HepG2 (cell line): ENCODE measurements around the gene BIRC5. TPM values are rescaled to one million over a fixed set of nuclear protein-coding genes. Genes with fewer than 3 reads are reported as not detected.

ENCODE experiments used
- RBM22 ChIP-seq: fragments of 200-400 bp; formaldehyde crosslinking; optimal IDR thresholded peaks from 2 replicates; pipeline ENCODE3; 2017; ENCODE audit warnings: mild to moderate bottlenecking, low read length, moderate library complexity
- RCOR2 ChIP-seq: IDR thresholded peaks from 2 replicates; pipeline ENCODE4 v1.6.1; 2016; ENCODE audit warnings: missing biosample characterization, missing genetic modification reagents
- SRF ChIP-seq: IDR thresholded peaks from 2 replicates; pipeline ENCODE4 v1.6.1; 2011; ENCODE audit warnings: mild to moderate bottlenecking, low read depth, low read length, moderate library complexity
- ZNF205 ChIP-seq: IDR thresholded peaks from 2 replicates; pipeline ENCODE4 v1.6.1; 2018; ENCODE audit warnings: missing biosample characterization, missing genetic modification reagents
- polyA plus RNA-seq, 8 experiments: library from polyadenylated mRNA; depleted of rRNA in 3 of 8; stranded (reverse) in 7 of 8; unstranded in 1 of 8; fragments of >200 nt; fragmentation: Illumina TruSeq in 4 of 8; extraction: Trizol in 4 of 8; gene quantifications; 2 replicates each; pipeline versions ENCODE4 v1.2.1 to v1.2.3, GENCODE V29; 2011 to 2016; ENCODE audit warnings: low read depth in 4 of 8, missing spikeins in 1 of 8, mixed read lengths in 1 of 8; ENCODE audit not compliant: insufficient read depth in 1 of 8
- total RNA-seq, 5 experiments: library from RNA; depleted of rRNA; stranded (reverse); fragments of >200 nt; fragmentation: Illumina TruSeq; extraction: Trizol; gene quantifications; 2 replicates each; pipeline ENCODE4 v1.2.3, GENCODE V29; 2016; ENCODE audit warnings: low read depth in 1 of 5
- TF ChIP-seq, protein P1 (sequence below): sonication (generic); formaldehyde crosslinking; IDR thresholded peaks from 2 replicates; pipeline ENCODE4 v1.4.0; 2020; ENCODE audit warnings: mild to moderate bottlenecking, missing genetic modification reagents, borderline replicate concordance
- TF ChIP-seq, protein P2 (sequence below): sonication (generic); formaldehyde crosslinking; IDR thresholded peaks from 2 replicates; pipeline ENCODE4 v1.9.0; 2022; ENCODE audit warnings: missing genetic modification reagents, mild to moderate bottlenecking, borderline replicate concordance
- TF ChIP-seq, protein P3 (sequence below): sonication (generic); formaldehyde crosslinking; conservative IDR thresholded peaks from 2 replicates; pipeline ENCODE4 v1.8.0; 2022; ENCODE audit warnings: mild to moderate bottlenecking, moderate library complexity, missing genetic modification reagents
- TF ChIP-seq, protein P4 (sequence below): sonication (generic); formaldehyde crosslinking; IDR thresholded peaks from 2 replicates; pipeline ENCODE4 v1.4.0; 2020; ENCODE audit warnings: mild to moderate bottlenecking, missing genetic modification reagents
- TF ChIP-seq, protein P5 (sequence below): sonication (generic); formaldehyde crosslinking; IDR thresholded peaks from 2 replicates; pipeline ENCODE4 v1.8.1; 2023; ENCODE audit warnings: mild to moderate bottlenecking, missing genetic modification reagents

BIRC5 gene
- total and polyA plus RNA-seq, 2 of the 13 experiments (the other 11 are each of a cell fraction or from before 2014, with no cell fraction given): 30.3 to 135 TPM

DNA sequence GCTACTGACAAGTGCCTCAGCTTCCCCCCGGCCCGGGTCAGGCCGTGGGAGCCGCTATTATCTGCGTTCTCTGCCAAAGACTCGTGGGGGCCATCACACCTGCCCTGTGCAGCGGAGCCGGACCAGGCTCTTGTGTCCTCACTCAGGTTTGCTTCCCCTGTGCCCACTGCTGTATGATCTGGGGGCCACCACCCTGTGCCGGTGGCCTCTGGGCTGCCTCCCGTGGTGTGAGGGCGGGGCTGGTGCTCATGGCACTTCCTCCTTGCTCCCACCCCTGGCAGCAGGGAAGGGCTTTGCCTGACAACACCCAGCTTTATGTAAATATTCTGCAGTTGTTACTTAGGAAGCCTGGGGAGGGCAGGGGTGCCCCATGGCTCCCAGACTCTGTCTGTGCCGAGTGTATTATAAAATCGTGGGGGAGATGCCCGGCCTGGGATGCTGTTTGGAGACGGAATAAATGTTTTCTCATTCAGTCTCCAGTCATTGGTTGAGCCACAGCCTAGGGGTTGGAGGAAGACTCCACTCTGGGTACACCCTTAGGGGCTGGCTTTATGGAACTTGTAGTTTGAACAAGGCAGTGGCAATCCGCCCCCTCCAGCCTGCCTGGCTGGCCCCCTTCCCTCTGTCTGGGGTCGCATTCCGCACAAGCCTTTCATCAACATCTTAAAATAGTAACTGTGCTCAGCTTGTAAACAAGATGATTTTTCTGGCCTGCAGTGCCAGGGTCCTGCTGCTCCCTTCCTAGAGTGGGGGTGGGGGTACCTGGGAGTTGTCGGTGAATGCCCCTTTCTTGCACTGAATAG, 41.6 kb upstream of the BIRC5 start (continued):
- TF ChIP-seq, protein P1, sequence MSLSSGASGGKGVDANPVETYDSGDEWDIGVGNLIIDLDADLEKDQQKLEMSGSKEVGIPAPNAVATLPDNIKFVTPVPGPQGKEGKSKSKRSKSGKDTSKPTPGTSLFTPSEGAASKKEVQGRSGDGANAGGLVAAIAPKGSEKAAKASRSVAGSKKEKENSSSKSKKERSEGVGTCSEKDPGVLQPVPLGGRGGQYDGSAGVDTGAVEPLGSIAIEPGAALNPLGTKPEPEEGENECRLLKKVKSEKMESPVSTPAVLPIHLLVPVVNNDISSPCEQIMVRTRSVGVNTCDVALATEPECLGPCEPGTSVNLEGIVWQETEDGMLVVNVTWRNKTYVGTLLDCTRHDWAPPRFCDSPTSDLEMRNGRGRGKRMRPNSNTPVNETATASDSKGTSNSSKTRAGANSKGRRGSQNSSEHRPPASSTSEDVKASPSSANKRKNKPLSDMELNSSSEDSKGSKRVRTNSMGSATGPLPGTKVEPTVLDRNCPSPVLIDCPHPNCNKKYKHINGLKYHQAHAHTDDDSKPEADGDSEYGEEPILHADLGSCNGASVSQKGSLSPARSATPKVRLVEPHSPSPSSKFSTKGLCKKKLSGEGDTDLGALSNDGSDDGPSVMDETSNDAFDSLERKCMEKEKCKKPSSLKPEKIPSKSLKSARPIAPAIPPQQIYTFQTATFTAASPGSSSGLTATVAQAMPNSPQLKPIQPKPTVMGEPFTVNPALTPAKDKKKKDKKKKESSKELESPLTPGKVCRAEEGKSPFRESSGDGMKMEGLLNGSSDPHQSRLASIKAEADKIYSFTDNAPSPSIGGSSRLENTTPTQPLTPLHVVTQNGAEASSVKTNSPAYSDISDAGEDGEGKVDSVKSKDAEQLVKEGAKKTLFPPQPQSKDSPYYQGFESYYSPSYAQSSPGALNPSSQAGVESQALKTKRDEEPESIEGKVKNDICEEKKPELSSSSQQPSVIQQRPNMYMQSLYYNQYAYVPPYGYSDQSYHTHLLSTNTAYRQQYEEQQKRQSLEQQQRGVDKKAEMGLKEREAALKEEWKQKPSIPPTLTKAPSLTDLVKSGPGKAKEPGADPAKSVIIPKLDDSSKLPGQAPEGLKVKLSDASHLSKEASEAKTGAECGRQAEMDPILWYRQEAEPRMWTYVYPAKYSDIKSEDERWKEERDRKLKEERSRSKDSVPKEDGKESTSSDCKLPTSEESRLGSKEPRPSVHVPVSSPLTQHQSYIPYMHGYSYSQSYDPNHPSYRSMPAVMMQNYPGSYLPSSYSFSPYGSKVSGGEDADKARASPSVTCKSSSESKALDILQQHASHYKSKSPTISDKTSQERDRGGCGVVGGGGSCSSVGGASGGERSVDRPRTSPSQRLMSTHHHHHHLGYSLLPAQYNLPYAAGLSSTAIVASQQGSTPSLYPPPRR (CRISPR knock-in tag): no peak
- TF ChIP-seq, protein P2, sequence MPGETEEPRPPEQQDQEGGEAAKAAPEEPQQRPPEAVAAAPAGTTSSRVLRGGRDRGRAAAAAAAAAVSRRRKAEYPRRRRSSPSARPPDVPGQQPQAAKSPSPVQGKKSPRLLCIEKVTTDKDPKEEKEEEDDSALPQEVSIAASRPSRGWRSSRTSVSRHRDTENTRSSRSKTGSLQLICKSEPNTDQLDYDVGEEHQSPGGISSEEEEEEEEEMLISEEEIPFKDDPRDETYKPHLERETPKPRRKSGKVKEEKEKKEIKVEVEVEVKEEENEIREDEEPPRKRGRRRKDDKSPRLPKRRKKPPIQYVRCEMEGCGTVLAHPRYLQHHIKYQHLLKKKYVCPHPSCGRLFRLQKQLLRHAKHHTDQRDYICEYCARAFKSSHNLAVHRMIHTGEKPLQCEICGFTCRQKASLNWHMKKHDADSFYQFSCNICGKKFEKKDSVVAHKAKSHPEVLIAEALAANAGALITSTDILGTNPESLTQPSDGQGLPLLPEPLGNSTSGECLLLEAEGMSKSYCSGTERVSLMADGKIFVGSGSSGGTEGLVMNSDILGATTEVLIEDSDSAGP (CRISPR knock-in tag): peak; percentile 29; the same call in 1 of the 2 replicates
- TF ChIP-seq RBM22 (peak; percentile 66), SRF (no peak), RCOR2 (CRISPR knock-in tag) (no peak), ZNF205 (no peak)
- TF ChIP-seq, protein P3, sequence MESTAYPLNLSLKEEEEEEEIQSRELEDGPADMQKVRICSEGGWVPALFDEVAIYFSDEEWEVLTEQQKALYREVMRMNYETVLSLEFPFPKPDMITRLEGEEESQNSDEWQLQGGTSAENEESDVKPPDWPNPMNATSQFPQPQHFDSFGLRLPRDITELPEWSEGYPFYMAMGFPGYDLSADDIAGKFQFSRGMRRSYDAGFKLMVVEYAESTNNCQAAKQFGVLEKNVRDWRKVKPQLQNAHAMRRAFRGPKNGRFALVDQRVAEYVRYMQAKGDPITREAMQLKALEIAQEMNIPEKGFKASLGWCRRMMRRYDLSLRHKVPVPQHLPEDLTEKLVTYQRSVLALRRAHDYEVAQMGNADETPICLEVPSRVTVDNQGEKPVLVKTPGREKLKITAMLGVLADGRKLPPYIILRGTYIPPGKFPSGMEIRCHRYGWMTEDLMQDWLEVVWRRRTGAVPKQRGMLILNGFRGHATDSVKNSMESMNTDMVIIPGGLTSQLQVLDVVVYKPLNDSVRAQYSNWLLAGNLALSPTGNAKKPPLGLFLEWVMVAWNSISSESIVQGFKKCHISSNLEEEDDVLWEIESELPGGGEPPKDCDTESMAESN: no peak
- TF ChIP-seq, protein P4, sequence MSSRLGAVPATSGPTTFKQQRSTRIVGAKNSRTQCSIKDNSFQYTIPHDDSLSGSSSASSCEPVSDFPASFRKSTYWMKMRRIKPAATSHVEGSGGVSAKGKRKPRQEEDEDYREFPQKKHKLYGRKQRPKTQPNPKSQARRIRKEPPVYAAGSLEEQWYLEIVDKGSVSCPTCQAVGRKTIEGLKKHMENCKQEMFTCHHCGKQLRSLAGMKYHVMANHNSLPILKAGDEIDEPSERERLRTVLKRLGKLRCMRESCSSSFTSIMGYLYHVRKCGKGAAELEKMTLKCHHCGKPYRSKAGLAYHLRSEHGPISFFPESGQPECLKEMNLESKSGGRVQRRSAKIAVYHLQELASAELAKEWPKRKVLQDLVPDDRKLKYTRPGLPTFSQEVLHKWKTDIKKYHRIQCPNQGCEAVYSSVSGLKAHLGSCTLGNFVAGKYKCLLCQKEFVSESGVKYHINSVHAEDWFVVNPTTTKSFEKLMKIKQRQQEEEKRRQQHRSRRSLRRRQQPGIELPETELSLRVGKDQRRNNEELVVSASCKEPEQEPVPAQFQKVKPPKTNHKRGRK (CRISPR knock-in tag): no peak
- TF ChIP-seq, protein P5, sequence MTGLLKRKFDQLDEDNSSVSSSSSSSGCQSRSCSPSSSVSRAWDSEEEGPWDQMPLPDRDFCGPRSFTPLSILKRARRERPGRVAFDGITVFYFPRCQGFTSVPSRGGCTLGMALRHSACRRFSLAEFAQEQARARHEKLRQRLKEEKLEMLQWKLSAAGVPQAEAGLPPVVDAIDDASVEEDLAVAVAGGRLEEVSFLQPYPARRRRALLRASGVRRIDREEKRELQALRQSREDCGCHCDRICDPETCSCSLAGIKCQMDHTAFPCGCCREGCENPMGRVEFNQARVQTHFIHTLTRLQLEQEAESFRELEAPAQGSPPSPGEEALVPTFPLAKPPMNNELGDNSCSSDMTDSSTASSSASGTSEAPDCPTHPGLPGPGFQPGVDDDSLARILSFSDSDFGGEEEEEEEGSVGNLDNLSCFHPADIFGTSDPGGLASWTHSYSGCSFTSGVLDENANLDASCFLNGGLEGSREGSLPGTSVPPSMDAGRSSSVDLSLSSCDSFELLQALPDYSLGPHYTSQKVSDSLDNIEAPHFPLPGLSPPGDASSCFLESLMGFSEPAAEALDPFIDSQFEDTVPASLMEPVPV (CRISPR knock-in tag): no peak
